Endothelial cell of umbilical vein (primary cell): ENCODE data around the gene TRIP13. TPM values are rescaled to one million over a fixed set of nuclear protein-coding genes. Genes with fewer than 3 reads are reported as not detected.

ENCODE experiments used
- BruUV-seq: library from RNA; stranded (reverse); fragments of 400-500 nt; replicated peaks from 2 replicates; lab custom pipeline; 2021; lab: Mats Ljungman, UMichigan
- CTCF ChIA-PET: fragments of 300-600, 350-600 bp; sonication (Branson Sonifier 250); formaldehyde crosslinking; loops from one replicate; lab custom pipeline; 2021; ENCODE audit warnings: antibody characterized with exemption, inconsistent platforms; lab: Charles Lee
- POLR2A ChIA-PET: fragments of 300-600, 350-600 bp; sonication (Branson Sonifier 250); formaldehyde crosslinking; loops from one replicate; lab custom pipeline; 2021; ENCODE audit warnings: antibody characterized with exemption, inconsistent platforms; lab: Charles Lee
- DNase-seq: peaks from one replicate; pipeline ENCODE4 v3.0.0-alpha.2; 2011; ENCODE audit warnings: low read depth, low spot score
- FAIRE-seq: peaks from 2 replicates; lab custom pipeline; 2011; peaks lifted over from hg19 to GRCh38; lab: Jason Lieb, UNC
- H2AFZ ChIP-seq: 2 replicates; pipeline ENCODE4 v1.6.0; 2012; ENCODE audit warnings: low read depth, low read length, control low read depth, inconsistent platforms
- H3K27ac ChIP-seq: 2 replicates; pipeline ENCODE4 v1.5.1; 2011; ENCODE audit warnings: low read depth, mild to moderate bottlenecking, control low read depth, low read length, moderate library complexity; ENCODE audit not compliant: insufficient read depth
- H3K27me3 ChIP-seq, 2 experiments: 2 replicates each; pipeline versions ENCODE4 v1.6.0 to v1.6.1; 2011; ENCODE audit warnings: low read length in 2 of 2, mixed read lengths in 1 of 2; ENCODE audit not compliant: control insufficient read depth in 2 of 2, insufficient read depth in 2 of 2
- H3K36me3 ChIP-seq, 2 experiments: 2 replicates in 1 of 2; 3 replicates in 1 of 2; pipeline ENCODE4 v1.5.1; 2011; ENCODE audit warnings: low read length in 2 of 2, mild to moderate bottlenecking in 1 of 2, moderate library complexity in 1 of 2; ENCODE audit not compliant: control insufficient read depth in 2 of 2, insufficient read depth in 2 of 2; ENCODE audit errors: extremely low read depth in 1 of 2
- H3K4me1 ChIP-seq: 3 replicates; pipeline ENCODE4 v1.5.1; 2011; ENCODE audit warnings: mild to moderate bottlenecking, low read length; ENCODE audit not compliant: control insufficient read depth, insufficient read depth; ENCODE audit errors: extremely low read depth
- H3K4me2 ChIP-seq: 2 replicates; pipeline ENCODE4 v1.6.1; 2011; ENCODE audit warnings: low read length, control low read depth, mixed read lengths; ENCODE audit not compliant: insufficient read depth
- H3K4me3 ChIP-seq, 3 experiments: fragments of 200-600 bp in 1 of 3; sonication (generic), shearing (Covaris generic) in 1 of 3; replicated peaks in 1 of 3; 2 replicates each; pipeline ENCODE4 v1.5.1; 2011 to 2016; ENCODE audit warnings: control low read depth in 3 of 3, low read length in 3 of 3, mild to moderate bottlenecking in 2 of 3, inconsistent platforms in 1 of 3, low read depth in 1 of 3, moderate library complexity in 1 of 3; ENCODE audit not compliant: insufficient read depth in 1 of 3
- H3K79me2 ChIP-seq: 2 replicates; pipeline ENCODE4 v1.6.0; 2012; ENCODE audit warnings: low read length, inconsistent platforms; ENCODE audit not compliant: control insufficient read depth, insufficient read depth
- H3K9ac ChIP-seq: replicated peaks from 2 replicates; pipeline ENCODE3; 2011; ENCODE audit warnings: low read length, control low read depth; ENCODE audit not compliant: insufficient read depth; ENCODE audit errors: extremely low read depth
- H3K9me1 ChIP-seq: replicated peaks from 3 replicates; pipeline ENCODE4 v1.6.0; 2011; ENCODE audit warnings: mild to moderate bottlenecking, low read length; ENCODE audit not compliant: control insufficient read depth, insufficient read depth; ENCODE audit errors: extremely low read depth
- H3K9me3 ChIP-seq: replicated peaks from 2 replicates; pipeline ENCODE4 v1.5.1; 2012; ENCODE audit warnings: low read length, inconsistent platforms; ENCODE audit not compliant: control insufficient read depth, insufficient read depth
- H4K20me1 ChIP-seq: replicated peaks from 2 replicates; pipeline ENCODE3; 2011; ENCODE audit warnings: mild to moderate bottlenecking, low read length; ENCODE audit not compliant: control insufficient read depth, insufficient read depth; ENCODE audit errors: extremely low read depth
- EZH2 ChIP-seq: IDR thresholded peaks from 2 replicates; pipeline ENCODE4 v1.6.1; 2012; ENCODE audit warnings: borderline replicate concordance, low read depth, mild to moderate bottlenecking, moderate library complexity, low read length, inconsistent platforms; ENCODE audit not compliant: severe bottlenecking
- FOS ChIP-seq: IDR thresholded peaks from 2 replicates; pipeline ENCODE4 v1.6.1; 2011; ENCODE audit warnings: mild to moderate bottlenecking, low read length, moderate library complexity, borderline replicate concordance; ENCODE audit not compliant: insufficient read depth
- GATA2 ChIP-seq: IDR thresholded peaks from 2 replicates; pipeline ENCODE4 v1.7.0; 2011; ENCODE audit warnings: low read depth, mild to moderate bottlenecking, moderate library complexity, mixed read lengths, low read length; ENCODE audit not compliant: insufficient read length, insufficient read depth
- JUN ChIP-seq: IDR thresholded peaks from 2 replicates; pipeline ENCODE4 v1.6.1; 2011; ENCODE audit warnings: borderline replicate concordance, low read depth; ENCODE audit not compliant: insufficient read length, insufficient read depth
- MYC ChIP-seq: IDR thresholded peaks from one replicate; pipeline ENCODE4 v1.6.1; 2011; ENCODE audit warnings: mild to moderate bottlenecking, low read depth, low read length
- POLR2A ChIP-seq: IDR thresholded peaks from 2 replicates; pipeline ENCODE4 v1.6.1; 2012; ENCODE audit warnings: low read depth, mild to moderate bottlenecking, control low read depth, low read length
- POLR2AphosphoS5 ChIP-seq: IDR thresholded peaks from 2 replicates; pipeline ENCODE4 v1.6.1; 2012; ENCODE audit warnings: low read depth, mild to moderate bottlenecking, control low read depth, low read length, moderate library complexity; ENCODE audit not compliant: insufficient read depth
- dilution Hi-C: fragments of 300-500 bp; cut with MboI; formaldehyde crosslinking; loops from one replicate; pipeline ENCODE4 v1.15.0; 2019; ENCODE audit warnings: low sequenced_read_pairs; ENCODE audit not compliant: extremely low pct_ligation_motif_present
- intact Hi-C: fragments of 100-400 bp; cut with micrococcal nuclease; formaldehyde crosslinking; loops from one replicate; pipeline ENCODE4 v1.10.0; 2022
- polyA plus RNA-seq, 4 experiments: library from polyadenylated mRNA; depleted of rRNA in 3 of 4; stranded (reverse) in 3 of 4; unstranded in 1 of 4; fragments of >200 nt; gene quantifications; 2 replicates each; pipeline versions ENCODE4 v1.2.1 to v1.2.3, GENCODE V29; 2011 to 2012; ENCODE audit warnings: missing spikeins in 1 of 4
- total RNA-seq: library from RNA; stranded (reverse); gene quantifications from 2 replicates; pipeline ENCODE4 v1.2.3, GENCODE V29; 2021
- TF ChIP-seq, protein P1 (sequence below): IDR thresholded peaks from 2 replicates; pipeline ENCODE4 v1.6.1; 2011; ENCODE audit not compliant: insufficient read depth, insufficient read length
- TF ChIP-seq, protein P2 (sequence below), 2 donors: IDR thresholded peaks; 1 replicate in 1 of 2; 2 replicates in 1 of 2; pipeline ENCODE4 v1.5.1; 2011; ENCODE audit warnings: low read length in 2 of 2, mild to moderate bottlenecking in 2 of 2, moderate library complexity in 2 of 2, control low read depth in 1 of 2, inconsistent platforms in 1 of 2, low read depth in 1 of 2; ENCODE audit not compliant: insufficient read depth in 1 of 2; ENCODE audit errors: extremely low read depth in 1 of 2

Gene TRIP13
- total and polyA plus RNA-seq, 2 donors (not counting 3 experiments of a cell fraction or from before 2014, with no cell fraction given), result 17.4 to 39.0 TPM

DNA sequence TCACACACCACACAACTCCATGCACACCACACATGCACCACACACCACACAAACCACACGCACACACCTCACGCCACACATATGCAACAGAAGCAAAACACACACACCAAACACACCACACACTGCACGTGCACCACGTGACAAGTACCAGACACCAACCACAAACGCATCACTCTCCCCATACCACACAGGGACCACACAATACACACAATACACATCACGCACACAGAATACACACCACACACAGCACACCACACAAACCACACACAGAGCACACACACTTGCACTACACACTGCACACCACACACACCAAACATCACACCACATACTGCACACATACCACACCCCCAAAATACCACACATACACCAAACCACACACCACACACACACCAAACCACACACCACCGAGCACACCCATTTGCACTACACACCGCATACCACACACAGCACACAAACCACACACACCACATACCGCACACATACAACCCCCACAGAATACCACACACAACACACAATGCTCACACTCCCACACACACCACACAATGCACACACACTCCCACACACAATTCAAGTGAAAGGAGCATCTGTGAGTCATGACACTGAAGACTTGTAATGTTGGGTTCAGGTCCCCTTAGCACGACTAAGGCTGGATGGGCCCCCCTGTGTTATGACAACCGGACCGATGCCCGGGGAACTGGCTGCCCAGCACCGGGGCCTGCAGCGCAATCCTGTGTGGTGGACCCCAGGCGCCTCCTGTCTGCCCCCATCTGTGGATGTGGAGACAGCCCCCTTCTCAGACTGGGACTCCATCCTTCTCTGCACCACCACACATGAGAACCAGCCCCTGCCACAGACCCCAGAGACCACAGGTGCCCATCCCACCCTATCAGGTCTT, 35.9 kb upstream of the TRIP13 start:
- ChIA-PET CTCF (no interaction called here), POLR2A (no interaction called here)
- Histone ChIP-seq H2AFZ (no peak overlapping the region), H3K27me3 (no peaks in the 10 kb centered on the region), H3K36me3 (no peaks in the 10 kb centered on the region), H3K9me1 (no peaks in the 10 kb centered on the region), H3K4me1 (no peaks in the 10 kb centered on the region), H3K4me2 (no peak overlapping the region), H3K4me3 (no peak overlapping the region), H3K9ac (no peak overlapping the region), H3K9me3 (no peaks in the 10 kb centered on the region), H4K20me1 (no peaks in the 10 kb centered on the region), H3K79me2 (no peaks in the 10 kb centered on the region), H3K27ac (no peak overlapping the region)
- TF ChIP-seq FOS (no peak), POLR2A (no peak), JUN (no peak), POLR2AphosphoS5 (no peak), MYC (no peak), EZH2 (no peak), GATA2 (no peak)
- TF ChIP-seq, protein P1, sequence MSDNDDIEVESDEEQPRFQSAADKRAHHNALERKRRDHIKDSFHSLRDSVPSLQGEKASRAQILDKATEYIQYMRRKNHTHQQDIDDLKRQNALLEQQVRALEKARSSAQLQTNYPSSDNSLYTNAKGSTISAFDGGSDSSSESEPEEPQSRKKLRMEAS, result no peak
- TF ChIP-seq, protein P2, sequence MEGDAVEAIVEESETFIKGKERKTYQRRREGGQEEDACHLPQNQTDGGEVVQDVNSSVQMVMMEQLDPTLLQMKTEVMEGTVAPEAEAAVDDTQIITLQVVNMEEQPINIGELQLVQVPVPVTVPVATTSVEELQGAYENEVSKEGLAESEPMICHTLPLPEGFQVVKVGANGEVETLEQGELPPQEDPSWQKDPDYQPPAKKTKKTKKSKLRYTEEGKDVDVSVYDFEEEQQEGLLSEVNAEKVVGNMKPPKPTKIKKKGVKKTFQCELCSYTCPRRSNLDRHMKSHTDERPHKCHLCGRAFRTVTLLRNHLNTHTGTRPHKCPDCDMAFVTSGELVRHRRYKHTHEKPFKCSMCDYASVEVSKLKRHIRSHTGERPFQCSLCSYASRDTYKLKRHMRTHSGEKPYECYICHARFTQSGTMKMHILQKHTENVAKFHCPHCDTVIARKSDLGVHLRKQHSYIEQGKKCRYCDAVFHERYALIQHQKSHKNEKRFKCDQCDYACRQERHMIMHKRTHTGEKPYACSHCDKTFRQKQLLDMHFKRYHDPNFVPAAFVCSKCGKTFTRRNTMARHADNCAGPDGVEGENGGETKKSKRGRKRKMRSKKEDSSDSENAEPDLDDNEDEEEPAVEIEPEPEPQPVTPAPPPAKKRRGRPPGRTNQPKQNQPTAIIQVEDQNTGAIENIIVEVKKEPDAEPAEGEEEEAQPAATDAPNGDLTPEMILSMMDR (IDR thresholded peaks at IDR 0.05; ENCODE audit: extremely low read depth in 1 of 2, insufficient read depth in 1 of 2, low read depth in 1 of 2, low read length in 2 of 2), result no peak
- no TSS peak for BruUV-seq
- no peak for DNase-seq
- FAIRE-seq, result no peak
- dilution Hi-C loops (no loop called here), intact Hi-C loops (no loop called here)
